ENCODE data around the gene G6PC3.
"Not testable (repeated sequence)": the region's sequence is repeated elsewhere in the genome, so short reads cannot be mapped to it uniquely, and the experiment has no call there.

Gene G6PC3

GRCh38 chr17:44070455-44071197 lies at the start of gene G6PC3:
G6PC3 (plus strand) TSS chr17:44070735; CDS start chr17:44070966, 231 bp downstream.
- DNase-seq, result peak; percentile 50 to 98 (median 93)

DNA sequence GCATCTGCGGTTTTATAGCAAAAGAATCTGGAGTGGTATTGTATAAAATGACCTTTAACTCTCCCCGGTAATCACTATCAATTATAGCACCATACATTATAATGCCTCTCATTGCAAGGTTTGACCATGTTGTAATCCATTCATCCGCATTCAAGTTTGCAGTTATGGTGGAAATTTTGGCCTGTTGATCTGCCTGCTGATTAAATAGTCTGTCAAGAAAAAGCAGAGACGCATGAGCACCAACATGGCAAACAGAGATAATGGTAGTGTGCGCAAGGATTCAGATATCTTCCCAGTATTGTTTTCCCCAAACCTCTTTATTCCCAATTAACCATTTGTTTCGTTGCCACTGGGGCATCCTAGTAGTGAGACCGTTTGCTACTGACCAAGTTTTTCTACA lies 49.3 kb upstream of the G6PC3 start:
- DNase-seq, result not testable (repeated sequence)

- DNase-seq, result no peak
Measured at GRCh38 chr17:44022246-44022645, 48.3 kb upstream of the G6PC3 start.

DNA sequence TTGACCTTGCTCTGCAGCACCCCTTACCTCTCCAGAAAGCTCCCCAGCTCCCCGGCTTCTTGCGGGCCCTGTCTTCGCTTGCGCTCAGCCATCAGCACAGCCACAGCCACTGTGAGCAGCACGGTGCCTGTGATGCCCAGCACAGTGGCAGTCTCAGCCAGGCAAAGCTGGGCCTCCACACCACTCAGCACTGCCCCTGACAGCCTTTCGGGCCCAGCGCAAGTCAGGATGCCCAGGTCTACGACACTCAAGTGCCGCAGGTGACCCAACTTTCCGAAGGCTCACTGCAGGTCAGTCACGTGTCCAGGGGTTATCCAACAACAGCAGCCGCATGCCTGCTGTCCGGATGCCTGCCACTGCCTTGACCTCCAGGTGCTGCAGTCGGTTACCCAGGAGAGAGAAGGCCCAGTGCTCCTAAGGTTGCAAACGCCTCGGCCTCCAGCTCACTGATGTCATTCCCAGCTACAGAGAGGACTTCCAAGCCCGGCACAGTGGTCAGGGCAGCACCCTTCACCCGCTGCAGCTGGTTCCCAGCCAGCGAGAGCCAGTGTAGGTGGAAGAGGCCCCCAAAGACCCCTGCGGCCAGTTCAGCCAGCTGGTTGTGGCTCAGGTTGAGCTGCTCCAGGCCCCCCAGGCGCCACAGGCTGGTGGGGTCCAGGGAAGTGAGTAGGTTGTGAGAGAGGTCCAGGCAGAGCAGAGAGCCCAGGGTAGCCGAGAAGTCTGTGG lies 46.8 kb upstream of the G6PC3 start:
- DNase-seq, result no peak

DNA sequence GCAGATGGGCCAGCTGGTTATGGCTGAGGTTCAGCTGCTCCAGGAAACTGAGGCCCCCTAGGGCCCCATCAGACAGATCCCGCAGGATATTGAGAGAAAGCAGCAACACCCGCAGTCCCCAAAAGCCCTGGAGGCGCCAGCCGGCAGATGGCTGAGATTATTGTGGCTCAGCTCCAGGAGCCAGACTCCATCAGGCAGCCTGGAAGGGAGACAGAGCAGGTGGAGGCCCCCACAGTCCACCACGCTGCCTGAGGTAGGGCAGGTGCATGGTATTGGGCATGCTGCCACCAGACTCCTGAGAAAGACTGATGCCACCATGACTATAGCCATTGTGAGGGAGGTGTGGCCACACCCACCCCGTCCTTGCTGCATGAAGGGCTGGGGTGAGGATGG lies 46.3 kb upstream of the G6PC3 start:
- DNase-seq, result peak in 2 of 56 donors; percentile 16 to 21

DNA sequence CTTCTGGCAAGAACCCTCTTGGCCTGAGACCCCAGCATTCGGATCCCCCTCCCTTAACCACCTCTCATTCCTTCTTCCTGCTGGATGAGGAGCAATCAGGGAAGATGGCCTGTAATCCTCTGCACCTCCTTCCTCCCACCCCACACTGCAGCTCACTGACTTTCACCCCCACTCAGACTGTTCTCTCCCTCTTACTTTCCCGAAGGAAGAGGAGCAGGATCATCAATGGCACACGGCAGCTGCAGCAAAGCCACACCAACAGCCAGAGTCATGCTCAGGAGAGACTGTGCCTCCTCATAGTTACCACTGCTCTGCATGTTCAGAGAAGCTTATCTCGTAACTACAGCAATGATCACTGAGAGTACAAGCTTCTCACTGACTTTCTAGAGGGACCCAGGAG lies 45.7 kb upstream of the G6PC3 start:
- DNase-seq, result no peak

GRCh38 chr17:44029736-44030135 lies 40.8 kb upstream of the G6PC3 start:
- no peak for DNase-seq

GRCh38 chr17:44030482-44030881 lies 40.1 kb upstream of the G6PC3 start:
- no peak for DNase-seq

- no peak for DNase-seq
Measured at GRCh38 chr17:44033861-44034408, 36.6 kb upstream of the G6PC3 start.

- not testable (repeated sequence) for DNase-seq
Measured at GRCh38 chr17:44034688-44035087, 35.8 kb upstream of the G6PC3 start.

GRCh38 chr17:44037471-44037870 lies 33.1 kb upstream of the G6PC3 start:
- no peak for DNase-seq

- peak in 13 of 56 donors; percentile 6 to 49 (median 16) for DNase-seq
Measured at GRCh38 chr17:44038604-44039011, 31.9 kb upstream of the G6PC3 start.

DNA sequence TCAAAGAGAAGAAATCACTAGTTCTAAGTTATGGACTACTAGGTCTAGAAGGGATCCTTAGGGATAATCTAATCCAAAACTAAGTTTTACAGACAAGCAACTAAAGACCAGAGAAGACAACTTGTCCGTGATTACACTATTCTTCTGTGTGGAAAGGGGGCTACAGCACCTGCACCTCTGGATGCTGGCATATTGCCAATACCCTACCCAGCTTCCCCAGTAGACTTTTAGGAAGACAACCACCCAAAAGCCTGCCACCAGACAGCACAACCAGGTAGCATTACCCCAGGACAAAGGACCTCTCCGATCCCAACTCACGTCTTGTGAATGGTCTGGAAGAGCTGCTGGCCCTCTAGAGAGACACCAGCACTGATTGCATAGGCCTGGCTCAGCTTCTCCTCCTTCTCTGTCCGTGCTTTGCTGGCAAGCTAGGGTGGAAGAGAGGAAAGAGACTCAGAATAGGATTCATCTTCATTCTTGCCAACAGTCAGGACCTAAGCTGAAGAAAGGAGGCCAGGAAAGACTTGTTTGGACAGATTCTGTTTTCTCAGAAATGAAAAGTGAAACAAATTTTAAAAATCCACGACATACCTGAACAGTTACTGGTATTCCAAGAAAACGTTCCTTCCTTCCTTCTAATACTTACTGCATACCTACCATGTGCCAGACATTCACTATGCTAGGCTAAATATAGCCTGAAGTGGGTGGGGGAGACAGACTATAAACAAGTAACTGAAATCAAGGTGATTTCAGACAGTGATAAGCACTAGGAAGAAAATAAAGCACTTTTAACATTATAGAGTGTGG lies 30.5 kb upstream of the G6PC3 start:
- DNase-seq, result no peak

- DNase-seq, result no peak
Measured at GRCh38 chr17:44043272-44043696, 27.3 kb upstream of the G6PC3 start.

- no peak for DNase-seq
Measured at GRCh38 chr17:44044071-44044470, 26.5 kb upstream of the G6PC3 start.

DNA sequence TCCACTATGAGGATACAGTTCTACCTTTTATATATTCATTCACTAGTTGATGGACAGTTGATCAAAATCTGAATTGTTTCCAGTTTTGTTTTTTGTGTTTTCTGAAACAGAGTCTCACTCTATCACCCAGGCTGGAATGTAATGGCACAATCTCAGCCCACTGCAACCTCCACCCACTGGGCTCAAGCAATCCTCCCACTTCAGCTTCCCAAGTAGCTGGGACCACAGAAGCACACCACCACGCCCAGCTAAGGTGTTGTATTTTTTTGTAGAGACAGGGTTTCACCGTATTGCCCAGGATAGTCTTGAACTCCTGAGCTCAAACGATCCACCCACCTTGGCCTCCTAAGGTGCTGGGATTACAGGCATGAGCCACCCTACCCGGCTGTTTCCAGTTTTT lies 25.0 kb upstream of the G6PC3 start:
- DNase-seq, result no peak

GRCh38 chr17:44046893-44047292 lies 23.6 kb upstream of the G6PC3 start:
- not testable (repeated sequence) for DNase-seq

DNA sequence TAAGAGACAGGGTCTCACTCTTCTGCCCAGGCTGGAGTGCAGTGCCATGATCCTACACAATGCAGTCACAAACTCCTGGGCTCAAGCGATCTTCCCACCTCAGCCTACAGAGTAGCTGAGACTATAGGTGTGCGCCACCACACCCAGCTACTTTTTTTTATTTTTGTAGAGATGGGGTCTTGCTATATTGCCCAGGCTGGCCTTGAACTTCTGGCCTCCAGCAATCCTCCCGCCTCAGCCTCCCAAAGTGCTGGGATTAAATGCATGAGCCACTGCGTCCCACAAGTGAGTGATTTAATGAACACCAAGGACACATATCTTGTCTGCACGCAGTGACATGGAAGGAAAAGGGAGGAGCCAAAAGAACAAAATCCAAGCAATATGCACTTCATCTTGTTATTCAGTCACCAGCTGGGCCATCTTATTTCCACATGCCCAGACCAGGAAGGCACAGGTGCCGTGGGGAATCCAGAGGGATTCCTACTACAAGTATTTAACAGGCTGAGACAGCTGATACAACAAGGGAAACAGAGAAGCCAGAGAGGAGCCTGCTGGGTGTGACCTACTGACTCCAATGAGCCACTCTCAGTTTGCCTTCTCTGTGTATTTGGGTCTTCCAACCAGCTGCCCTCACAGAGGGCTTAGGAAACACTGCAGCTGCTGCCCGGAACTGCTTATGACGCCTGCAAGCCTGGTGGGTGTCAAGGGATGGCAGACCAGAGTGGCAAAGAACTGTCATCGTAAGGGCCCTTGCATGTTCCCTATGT lies 21.1 kb upstream of the G6PC3 start:
- no peak for DNase-seq

DNA sequence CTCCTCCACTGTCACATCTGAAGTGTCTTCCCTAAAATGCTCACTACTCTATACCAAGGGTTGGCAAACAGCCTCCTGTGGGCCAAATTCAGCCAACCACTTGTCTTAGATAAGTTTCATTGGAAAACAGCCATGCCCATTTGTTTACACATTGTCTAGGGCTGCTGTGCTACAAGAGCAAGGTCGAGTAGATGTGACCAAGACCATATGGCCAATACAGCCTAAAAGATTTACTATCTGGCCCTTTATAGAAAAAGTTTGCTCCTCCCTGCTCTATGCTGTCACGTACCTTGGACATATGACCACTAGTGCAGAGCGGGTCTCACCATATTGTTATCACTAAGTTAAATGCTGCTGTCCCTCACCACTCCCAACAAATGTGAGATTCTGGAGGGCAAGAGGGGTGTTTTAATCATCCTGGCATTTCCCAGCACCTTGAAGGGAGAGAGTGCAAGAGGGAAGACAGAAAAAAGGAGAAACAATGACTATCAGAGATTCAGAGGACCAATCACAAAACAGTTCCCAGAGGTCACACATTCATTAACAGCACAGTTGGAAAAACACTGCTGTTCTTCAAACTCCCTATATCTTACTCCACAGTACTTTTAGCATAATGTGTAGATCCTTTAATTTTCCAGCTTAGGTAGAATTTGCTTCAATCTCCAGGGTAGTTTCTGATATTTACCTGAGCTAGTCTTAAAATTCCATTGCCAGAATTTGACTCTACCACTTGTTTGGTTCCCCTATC lies 17.2 kb upstream of the G6PC3 start:
- no peak for DNase-seq
